ENCODE measurements around the gene NUP37. TPM values are rescaled to one million over a fixed set of nuclear protein-coding genes. Genes with fewer than 3 reads are reported as not detected.

Gene NUP37
- total and polyA plus RNA-seq, 2 of the 13 experiments (the other 11 are each of a cell fraction or from before 2014, with no cell fraction given), result 50.6 to 80.1 TPM

DNA sequence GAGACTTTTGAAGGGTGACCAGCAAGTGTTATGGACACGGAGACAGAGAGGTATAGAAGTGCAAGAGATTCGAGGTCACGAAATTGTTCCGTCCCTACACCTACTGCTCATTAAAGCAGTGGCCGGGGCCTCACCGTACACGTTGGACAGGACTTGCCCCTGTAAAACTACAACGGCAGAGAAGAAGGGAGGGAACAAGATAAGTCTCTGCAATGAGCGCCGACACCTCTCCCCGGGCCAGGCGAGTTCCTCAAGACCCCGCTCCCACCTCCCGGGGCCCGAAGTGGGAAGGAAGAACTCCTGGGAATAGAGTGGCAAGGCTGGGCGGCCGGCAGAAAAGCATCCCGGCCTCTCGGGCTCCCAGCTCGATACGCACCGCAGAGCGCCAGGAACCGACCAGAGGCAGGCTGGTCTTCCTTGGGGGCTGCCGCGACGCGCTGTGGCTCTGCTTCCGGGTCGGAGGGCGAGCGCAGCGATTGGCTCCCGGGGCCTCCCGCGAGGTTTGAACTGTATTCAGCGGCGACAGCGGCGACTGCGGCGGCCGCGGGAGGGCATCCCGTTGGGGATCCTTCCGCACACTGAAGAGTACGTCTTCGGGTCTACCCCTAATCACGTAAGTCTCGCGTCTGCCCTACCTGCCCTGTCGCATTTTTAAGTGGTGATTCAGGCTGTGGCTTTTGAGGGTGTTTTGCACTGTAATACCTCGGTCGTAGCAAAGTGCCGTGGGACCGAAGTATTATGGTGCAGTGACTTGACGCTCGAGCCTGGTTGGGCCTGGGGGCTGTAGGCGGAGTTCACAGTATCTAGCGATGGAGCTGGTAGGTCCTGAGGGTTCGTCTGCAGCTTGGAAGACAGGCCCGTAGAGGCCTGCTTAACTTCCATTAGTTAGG is at the start of gene NUP37, which contains the start of gene PARPBP (continued):
- TF ChIP-seq HMG20A (CRISPR knock-in tag; IDR thresholded peaks at IDR 0.05; ENCODE audit: borderline replicate concordance) (no peak), POGZ (CRISPR knock-in tag; IDR thresholded peaks at IDR 0.05) (peak; percentile 96), SIX1 (CRISPR knock-in tag; IDR thresholded peaks at IDR 0.05; ENCODE audit: borderline replicate concordance) (no peak), RBFOX2 (IDR thresholded peaks at IDR 0.05; ENCODE audit: low read depth, low read length) (peak; percentile 96), HDAC2 (CRISPR knock-in tag; IDR thresholded peaks at IDR 0.05) (peak; percentile 76), MAZ (IDR thresholded peaks at IDR 0.05; ENCODE audit: borderline replicate concordance, low read depth, low read length) (0 out of 2 replicates have a peak, but pooled peaks have one; percentile 65), MAZ (CRISPR knock-in tag; IDR thresholded peaks at IDR 0.05; ENCODE audit: low read depth) (peak; percentile 71; the same call in 1 of the 2 replicates), NKX3-1 (CRISPR knock-in tag; IDR thresholded peaks at IDR 0.05) (peak; percentile 52), ZNF225 (CRISPR knock-in tag; IDR thresholded peaks at IDR 0.05) (peak; percentile 26; the same call in 1 of the 2 replicates), YEATS4 (CRISPR knock-in tag; IDR thresholded peaks at IDR 0.05; ENCODE audit: borderline replicate concordance) (peak; percentile 94; the same call in 1 of the 2 replicates), ZNF615 (CRISPR knock-in tag; IDR thresholded peaks at IDR 0.05; ENCODE audit: borderline replicate concordance) (peak; percentile 72; the same call in 1 of the 2 replicates), IRF2 (CRISPR knock-in tag; IDR thresholded peaks at IDR 0.05) (peak; percentile 77), ARNTL (CRISPR knock-in tag; IDR thresholded peaks at IDR 0.05) (0 out of 2 replicates have a peak, but pooled peaks have one; percentile 19)
- TF ChIP-seq, protein P1, sequence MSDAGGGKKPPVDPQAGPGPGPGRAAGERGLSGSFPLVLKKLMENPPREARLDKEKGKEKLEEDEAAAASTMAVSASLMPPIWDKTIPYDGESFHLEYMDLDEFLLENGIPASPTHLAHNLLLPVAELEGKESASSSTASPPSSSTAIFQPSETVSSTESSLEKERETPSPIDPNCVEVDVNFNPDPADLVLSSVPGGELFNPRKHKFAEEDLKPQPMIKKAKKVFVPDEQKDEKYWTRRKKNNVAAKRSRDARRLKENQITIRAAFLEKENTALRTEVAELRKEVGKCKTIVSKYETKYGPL (CRISPR knock-in tag; IDR thresholded peaks at IDR 0.05), result no peak
- TF ChIP-seq, protein P2, sequence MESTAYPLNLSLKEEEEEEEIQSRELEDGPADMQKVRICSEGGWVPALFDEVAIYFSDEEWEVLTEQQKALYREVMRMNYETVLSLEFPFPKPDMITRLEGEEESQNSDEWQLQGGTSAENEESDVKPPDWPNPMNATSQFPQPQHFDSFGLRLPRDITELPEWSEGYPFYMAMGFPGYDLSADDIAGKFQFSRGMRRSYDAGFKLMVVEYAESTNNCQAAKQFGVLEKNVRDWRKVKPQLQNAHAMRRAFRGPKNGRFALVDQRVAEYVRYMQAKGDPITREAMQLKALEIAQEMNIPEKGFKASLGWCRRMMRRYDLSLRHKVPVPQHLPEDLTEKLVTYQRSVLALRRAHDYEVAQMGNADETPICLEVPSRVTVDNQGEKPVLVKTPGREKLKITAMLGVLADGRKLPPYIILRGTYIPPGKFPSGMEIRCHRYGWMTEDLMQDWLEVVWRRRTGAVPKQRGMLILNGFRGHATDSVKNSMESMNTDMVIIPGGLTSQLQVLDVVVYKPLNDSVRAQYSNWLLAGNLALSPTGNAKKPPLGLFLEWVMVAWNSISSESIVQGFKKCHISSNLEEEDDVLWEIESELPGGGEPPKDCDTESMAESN (CRISPR knock-in tag; conservative IDR thresholded peaks at IDR 0.05), result peak; percentile 90
- TF ChIP-seq, protein P3, sequence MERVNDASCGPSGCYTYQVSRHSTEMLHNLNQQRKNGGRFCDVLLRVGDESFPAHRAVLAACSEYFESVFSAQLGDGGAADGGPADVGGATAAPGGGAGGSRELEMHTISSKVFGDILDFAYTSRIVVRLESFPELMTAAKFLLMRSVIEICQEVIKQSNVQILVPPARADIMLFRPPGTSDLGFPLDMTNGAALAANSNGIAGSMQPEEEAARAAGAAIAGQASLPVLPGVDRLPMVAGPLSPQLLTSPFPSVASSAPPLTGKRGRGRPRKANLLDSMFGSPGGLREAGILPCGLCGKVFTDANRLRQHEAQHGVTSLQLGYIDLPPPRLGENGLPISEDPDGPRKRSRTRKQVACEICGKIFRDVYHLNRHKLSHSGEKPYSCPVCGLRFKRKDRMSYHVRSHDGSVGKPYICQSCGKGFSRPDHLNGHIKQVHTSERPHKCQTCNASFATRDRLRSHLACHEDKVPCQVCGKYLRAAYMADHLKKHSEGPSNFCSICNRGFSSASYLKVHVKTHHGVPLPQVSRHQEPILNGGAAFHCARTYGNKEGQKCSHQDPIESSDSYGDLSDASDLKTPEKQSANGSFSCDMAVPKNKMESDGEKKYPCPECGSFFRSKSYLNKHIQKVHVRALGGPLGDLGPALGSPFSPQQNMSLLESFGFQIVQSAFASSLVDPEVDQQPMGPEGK (CRISPR knock-in tag; IDR thresholded peaks at IDR 0.05), result peak; percentile 68
- TF ChIP-seq, protein P4, sequence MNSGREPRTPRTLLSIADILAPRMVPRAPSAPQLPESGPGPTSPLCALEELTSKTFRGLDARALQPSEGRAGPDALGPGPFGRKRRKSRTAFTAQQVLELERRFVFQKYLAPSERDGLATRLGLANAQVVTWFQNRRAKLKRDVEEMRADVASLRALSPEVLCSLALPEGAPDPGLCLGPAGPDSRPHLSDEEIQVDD (CRISPR knock-in tag; IDR thresholded peaks at IDR 0.05; ENCODE audit: borderline replicate concordance), result no peak
- TF ChIP-seq, protein P5, sequence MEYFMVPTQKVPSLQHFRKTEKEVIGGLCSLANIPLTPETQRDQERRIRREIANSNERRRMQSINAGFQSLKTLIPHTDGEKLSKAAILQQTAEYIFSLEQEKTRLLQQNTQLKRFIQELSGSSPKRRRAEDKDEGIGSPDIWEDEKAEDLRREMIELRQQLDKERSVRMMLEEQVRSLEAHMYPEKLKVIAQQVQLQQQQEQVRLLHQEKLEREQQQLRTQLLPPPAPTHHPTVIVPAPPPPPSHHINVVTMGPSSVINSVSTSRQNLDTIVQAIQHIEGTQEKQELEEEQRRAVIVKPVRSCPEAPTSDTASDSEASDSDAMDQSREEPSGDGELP (IDR thresholded peaks at IDR 0.05; ENCODE audit: borderline replicate concordance, low read depth), result peak; percentile 43; the same call in 1 of the 2 replicates
